DMS53 (cell line): Measurements from ENCODE around the gene GNA12.
A peak's percentile ranks its signal among the peaks of the same experiment; 100 is the strongest.
"Not testable (repeated sequence)": the region's sequence is repeated elsewhere in the genome, so short reads cannot be mapped to it uniquely, and the experiment has no call there.

Experiments
- DNase-seq: peaks from one replicate; lab custom pipeline; 2025; lab: John Stamatoyannopoulos, UW

Gene GNA12

DNA sequence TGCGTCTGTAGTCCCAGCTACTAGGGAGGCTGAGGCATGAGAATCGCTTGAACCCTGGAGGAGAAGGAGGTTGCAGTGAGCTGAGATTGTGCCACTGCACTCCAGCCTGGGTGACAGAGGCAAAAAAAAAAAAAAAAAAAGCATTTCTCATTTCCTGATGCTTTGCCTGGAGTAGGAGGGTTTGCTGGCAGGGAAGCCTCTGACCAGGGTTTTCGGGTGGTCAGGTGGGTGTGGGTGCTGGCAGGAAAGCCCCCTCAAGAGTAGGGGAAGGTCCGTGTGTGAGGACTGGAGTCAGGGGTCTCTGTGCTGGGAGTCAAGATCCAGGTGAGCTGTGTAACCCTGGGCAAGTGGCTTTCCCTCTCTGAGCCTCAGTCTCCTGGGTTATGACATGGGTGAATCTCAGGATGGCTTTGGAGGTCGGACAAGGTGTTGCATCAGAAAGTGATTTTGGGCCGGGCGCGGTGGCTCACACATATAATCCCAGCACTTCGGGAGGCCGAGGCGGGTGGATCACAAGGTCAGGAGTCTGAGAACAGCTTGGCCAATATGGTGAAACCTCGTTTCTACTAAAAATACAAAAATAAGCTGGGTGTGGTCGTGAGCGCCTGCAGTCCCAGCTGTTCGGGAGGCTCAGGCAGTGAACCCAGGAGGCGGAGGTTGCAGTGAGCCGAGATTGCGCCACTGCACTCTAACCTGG lies 152.9 kb downstream of the GNA12 start:
- DNase-seq: no peak

GRCh38 chr7:2689951-2690705 lies 154.0 kb downstream of the GNA12 start:
- peak; percentile 51 for DNase-seq

- DNase-seq: no peak
Observed at GRCh38 chr7:2689343-2689847, 154.7 kb downstream of the GNA12 start.

DNA sequence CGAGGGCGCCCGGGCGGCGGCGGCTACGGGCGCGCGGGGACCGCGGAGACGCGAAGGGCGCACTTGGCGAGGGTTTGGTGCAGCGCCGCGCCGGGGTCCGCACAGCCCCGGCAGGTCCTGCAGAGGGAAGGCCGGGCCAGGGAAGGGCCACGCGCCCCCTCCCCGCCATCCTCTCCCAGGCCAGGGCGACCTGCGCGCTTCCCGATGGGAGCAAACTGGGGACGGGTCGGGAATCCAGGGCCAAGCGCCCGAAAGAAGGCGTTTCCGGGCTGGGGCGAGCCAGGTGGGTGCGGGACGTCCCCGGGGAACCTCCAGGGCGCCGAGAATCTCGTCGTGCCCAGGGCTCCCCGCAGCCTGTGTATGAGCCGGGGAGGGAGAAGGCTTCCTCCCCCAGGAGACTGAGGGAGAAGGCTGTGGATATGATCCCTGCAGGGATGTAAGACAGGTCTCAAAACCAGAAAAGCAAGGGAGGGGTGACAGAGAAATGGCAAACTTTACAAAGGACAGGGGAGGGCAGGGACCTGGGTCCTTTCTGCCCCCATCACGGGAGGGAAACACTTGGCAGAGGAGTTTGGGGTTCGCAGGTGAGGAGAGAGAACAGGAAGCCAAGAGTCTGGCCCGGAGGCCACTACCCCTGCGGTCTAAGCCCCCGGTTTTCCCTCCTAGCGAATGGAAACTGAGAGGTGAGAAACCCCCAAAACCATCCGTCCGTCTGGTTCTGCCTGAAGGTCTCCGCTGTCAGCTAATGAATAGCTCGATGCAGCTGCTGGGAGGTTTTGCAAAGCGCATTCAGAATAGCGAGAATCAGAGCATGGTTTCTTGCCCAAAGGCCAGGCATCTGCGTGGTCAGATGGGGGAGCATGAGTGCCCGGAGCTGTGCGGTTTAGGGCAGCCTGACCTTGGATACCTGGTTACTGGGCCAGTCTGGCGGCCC lies 155.4 kb downstream of the GNA12 start:
- peak; percentile 60 for DNase-seq

GRCh38 chr7:2687881-2688318 lies 156.2 kb downstream of the GNA12 start, which contains the start of gene AMZ1:
TSS of gene AMZ1 (plus strand) at chr7:2688202. CDS start at chr7:2700452, 12,250 bp downstream.
- peak; percentile 79 for DNase-seq

- peak; percentile 90 for DNase-seq
Observed at GRCh38 chr7:2687338-2687869, 156.7 kb downstream of the GNA12 start.

DNA sequence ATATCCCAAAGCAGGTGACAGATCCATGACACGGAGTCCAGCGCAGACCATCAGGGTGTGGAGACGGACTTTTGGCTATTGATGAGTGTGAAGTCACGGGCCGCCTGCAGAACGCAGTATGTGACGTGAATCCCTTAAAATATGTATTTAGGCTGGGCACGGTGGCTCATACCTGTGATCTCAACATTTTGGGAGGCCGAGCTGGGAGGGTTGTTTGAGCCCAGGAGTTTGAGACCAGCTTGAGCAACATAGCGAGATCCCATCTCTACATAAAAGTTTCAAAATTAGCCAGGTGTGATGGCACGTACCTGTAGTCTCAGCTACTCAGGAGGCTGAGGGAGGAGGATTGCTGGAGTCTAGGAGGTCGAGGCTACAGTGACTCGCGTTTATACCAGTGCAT lies 158.0 kb downstream of the GNA12 start:
- no peak for DNase-seq

- no peak for DNase-seq
Observed at GRCh38 chr7:2684501-2684900, 159.6 kb downstream of the GNA12 start.

GRCh38 chr7:2681929-2682799 lies 161.9 kb downstream of the GNA12 start:
- DNase-seq: no peak

DNA sequence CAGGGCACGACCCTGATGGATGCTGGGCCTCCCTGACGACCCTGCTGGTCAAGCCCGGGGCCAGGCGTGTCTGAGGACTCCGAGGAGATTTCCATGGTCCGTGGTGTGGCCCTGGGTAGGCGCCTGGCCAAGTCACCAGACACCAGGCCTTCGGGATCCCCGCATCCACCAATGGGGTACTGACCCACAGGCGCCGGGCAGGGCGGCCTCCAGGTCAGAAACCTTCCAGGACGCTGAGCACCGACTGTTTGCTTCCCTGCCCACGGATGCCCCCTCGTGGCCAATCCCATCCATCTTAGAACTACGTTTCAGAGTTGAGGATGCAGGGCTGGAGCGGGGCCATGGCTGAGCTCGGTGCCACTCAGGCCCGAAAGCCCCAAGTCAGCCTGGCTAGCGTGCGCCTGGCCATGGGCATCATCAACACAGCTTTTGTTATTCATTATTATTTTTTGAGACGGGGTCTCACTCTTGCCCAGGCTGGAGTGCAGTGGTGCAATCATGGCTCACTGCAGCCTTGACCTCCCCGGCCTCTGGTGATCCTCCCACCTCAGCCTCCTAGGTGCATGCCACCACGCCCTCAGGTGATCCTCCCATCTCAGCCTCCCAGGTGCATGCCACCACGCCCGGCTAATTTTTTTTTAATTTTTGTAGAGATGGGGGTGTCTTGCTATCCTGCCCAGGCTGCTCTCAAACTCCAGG lies 163.2 kb downstream of the GNA12 start:
- peak; percentile 89 for DNase-seq

DNA sequence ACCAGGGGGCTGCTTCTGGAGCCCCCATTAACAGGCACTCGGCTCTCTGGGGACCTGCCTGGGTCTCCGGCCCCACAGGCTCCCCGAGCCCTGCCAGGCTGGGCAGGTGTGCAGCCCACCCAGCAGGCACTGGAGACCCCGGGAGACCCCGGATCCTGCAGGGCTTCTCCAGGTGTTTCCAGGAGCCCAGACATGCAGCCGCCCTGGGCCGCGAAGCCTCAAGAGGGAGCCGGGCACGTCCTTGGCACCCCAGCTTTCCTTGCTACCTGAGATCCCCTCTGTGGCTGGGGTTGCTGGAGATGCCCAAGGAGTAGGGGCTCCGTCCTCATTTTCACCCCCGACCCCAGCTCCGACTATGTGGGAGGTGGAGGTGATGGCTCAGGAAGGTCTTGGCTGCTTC lies 163.9 kb downstream of the GNA12 start:
- DNase-seq: peak; percentile 43

DNA sequence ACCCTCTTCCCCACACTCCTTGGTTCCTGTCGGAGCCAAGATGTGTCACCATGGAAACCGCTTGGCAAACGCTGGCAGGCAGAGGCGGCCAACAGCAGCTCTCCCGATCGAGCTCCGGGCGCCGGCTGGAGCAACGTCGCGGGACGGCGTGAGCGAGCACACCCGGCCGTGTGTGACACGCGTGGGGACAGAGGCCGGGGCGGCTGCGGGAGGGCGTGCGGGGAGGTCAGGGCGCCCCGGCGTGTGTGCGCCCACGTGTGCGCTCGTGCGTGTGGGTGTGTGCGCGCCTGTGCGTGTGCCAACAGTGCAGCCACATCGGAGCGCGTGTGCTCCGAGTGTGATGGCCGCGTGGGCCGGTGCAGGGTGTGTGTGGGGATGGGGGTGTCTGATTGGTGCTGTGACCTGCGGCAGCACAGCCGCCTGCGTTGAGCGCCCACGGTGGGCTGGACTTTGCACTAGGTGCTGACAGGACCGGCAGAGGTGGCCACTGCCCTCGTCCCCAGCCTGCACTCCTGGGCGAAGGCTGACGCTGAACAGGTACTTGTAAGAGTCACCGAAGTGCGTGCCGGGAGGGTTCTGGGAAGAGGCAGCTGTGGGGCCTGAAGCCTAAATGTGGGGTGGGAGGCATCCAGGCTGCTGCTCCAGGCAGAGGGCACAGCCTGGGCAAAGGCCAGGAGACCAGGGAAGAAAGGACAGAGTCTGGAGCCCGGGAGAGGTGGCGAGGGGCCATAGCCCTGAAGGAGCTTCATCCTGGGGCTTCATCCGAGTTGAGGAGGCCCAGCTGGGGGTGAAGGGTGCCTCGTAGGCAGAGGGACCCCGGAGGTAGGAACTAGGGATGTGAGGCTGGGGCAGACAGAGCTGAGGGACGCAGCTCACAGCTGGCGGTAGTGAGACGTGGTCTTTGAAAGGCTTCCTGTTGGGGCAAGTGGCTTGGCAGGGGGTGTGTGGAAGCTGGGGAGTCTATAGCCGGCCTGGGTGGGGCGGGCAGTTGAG lies 164.7 kb downstream of the GNA12 start:
- peak; percentile 41 for DNase-seq

- not testable (repeated sequence) for DNase-seq
Observed at GRCh38 chr7:2678454-2678853, 165.7 kb downstream of the GNA12 start.
